ENCODE data around the gene SPARC. TPM values are rescaled to one million over a fixed set of nuclear protein-coding genes. Genes with fewer than 3 reads are reported as not detected.
"Not testable (repeated sequence)": the region's sequence is repeated elsewhere in the genome, so short reads cannot be mapped to it uniquely, and the experiment has no call there.

The SPARC gene
- 2,833 and 2,882 TPM in 2 replicates for total RNA-seq (2014; rRNA removed; shearing (Covaris generic))

- Histone ChIP-seq H3K27ac (peak within 1 kb of the TSS; percentile 91), H3K9me3 (replicated peaks) (no peaks in the 10 kb centered on the region), H3K27me3 (replicated peaks) (no peaks in the 10 kb centered on the region), H3K4me3 (peak within 1 kb of the TSS; percentile 58), H3K36me3 (peaks cover 43% of the 10 kb centered on the region), H3K4me1 (replicated peaks) (peaks cover 50% of the 10 kb centered on the region)
- peak; percentile 95 to 98 for DNase-seq (ENCODE audit: low read depth in 1 of 2, low spot score in 2 of 2)
These were observed at the start of gene SPARC for GRCh38 chr5:151686674-151687407. SPARC (minus strand) TSS chr5:151686915; CDS start chr5:151676188, 10,727 bp downstream.

GRCh38 chr5:151735646-151736045 is 48.9 kb upstream of the SPARC start:
- H3K27ac ChIP-seq: no peak overlapping the region
- H3K4me3 ChIP-seq: no peak overlapping the region
- no peaks in the 10 kb centered on the region for H3K27me3 ChIP-seq (replicated peaks)
- H3K4me1 ChIP-seq (replicated peaks): peaks cover 32% of the 10 kb centered on the region
- DNase-seq (ENCODE audit: low read depth in 1 of 2, low spot score in 2 of 2): no peak
- 0 out of 2 replicates have a peak, but pooled peaks cover 3% of the 10 kb centered on the region for H3K9me3 ChIP-seq (replicated peaks)
- H3K36me3 ChIP-seq: no peaks in the 10 kb centered on the region

- Histone ChIP-seq H3K36me3 (no peaks in the 10 kb centered on the region), H3K27me3 (replicated peaks) (no peaks in the 10 kb centered on the region), H3K9me3 (replicated peaks) (0 out of 2 replicates have a peak, but pooled peaks cover 4% of the 10 kb centered on the region), H3K4me1 (replicated peaks) (peaks cover 16% of the 10 kb centered on the region), H3K27ac (no peak overlapping the region), H3K4me3 (no peak overlapping the region)
- DNase-seq (ENCODE audit: low read depth in 1 of 2, low spot score in 2 of 2): no peak
These were observed 47.3 kb upstream of the SPARC start for GRCh38 chr5:151734064-151734408.

- H3K4me1 ChIP-seq (replicated peaks): peaks cover 11% of the 10 kb centered on the region
- no peaks in the 10 kb centered on the region for H3K27me3 ChIP-seq (replicated peaks)
- DNase-seq (ENCODE audit: low read depth in 1 of 2, low spot score in 2 of 2): no peak
- H3K9me3 ChIP-seq (replicated peaks): 0 out of 2 replicates have a peak, but pooled peaks cover 4% of the 10 kb centered on the region
- no peak overlapping the region for H3K4me3 ChIP-seq
- no peaks in the 10 kb centered on the region for H3K36me3 ChIP-seq
- H3K27ac ChIP-seq: no peak overlapping the region
These were observed 46.8 kb upstream of the SPARC start for GRCh38 chr5:151733358-151734063.

GRCh38 chr5:151730381-151730780 is 43.7 kb upstream of the SPARC start:
- Histone ChIP-seq H3K27me3 (replicated peaks) (no peaks in the 10 kb centered on the region), H3K36me3 (no peaks in the 10 kb centered on the region)
- no peak for DNase-seq (ENCODE audit: low read depth in 1 of 2, low spot score in 2 of 2)

GRCh38 chr5:151729597-151729996 is 42.9 kb upstream of the SPARC start:
- DNase-seq (ENCODE audit: low read depth in 1 of 2, low spot score in 2 of 2); H3K9me3 ChIP-seq (replicated peaks); H3K4me3 ChIP-seq; H3K4me1 ChIP-seq (replicated peaks); H3K36me3 ChIP-seq; H3K27ac ChIP-seq; H3K27me3 ChIP-seq (replicated peaks): not testable (repeated sequence)

More at GRCh38 chr5:151730381-151730780, 43.7 kb upstream of the SPARC start:
- Histone ChIP-seq H3K4me3 (no peak overlapping the region), H3K4me1 (replicated peaks) (no peaks in the 10 kb centered on the region), H3K27ac (no peak overlapping the region), H3K9me3 (replicated peaks) (peaks cover 4% of the 10 kb centered on the region; the same call in 1 of the 2 replicates)

- no peak overlapping the region for H3K4me3 ChIP-seq
These were observed 37.6 kb upstream of the SPARC start for GRCh38 chr5:151724360-151724759.

GRCh38 chr5:151722546-151722945 is 35.8 kb upstream of the SPARC start:
- Histone ChIP-seq H3K9me3 (replicated peaks) (no peaks in the 10 kb centered on the region), H3K36me3 (no peaks in the 10 kb centered on the region), H3K27ac (no peak overlapping the region), H3K4me1 (replicated peaks) (peaks cover 29% of the 10 kb centered on the region), H3K27me3 (replicated peaks) (no peaks in the 10 kb centered on the region), H3K4me3 (no peak overlapping the region)
- DNase-seq (ENCODE audit: low read depth in 1 of 2, low spot score in 2 of 2): no peak

More at GRCh38 chr5:151724360-151724759, 37.6 kb upstream of the SPARC start:
- Histone ChIP-seq H3K36me3 (no peaks in the 10 kb centered on the region), H3K4me1 (replicated peaks) (peaks cover 13% of the 10 kb centered on the region), H3K27me3 (replicated peaks) (no peaks in the 10 kb centered on the region), H3K27ac (no peak overlapping the region), H3K9me3 (replicated peaks) (no peaks in the 10 kb centered on the region; the same call in 1 of the 2 replicates)
- no peak for DNase-seq (ENCODE audit: low read depth in 1 of 2, low spot score in 2 of 2)

- Histone ChIP-seq H3K27me3 (replicated peaks) (no peaks in the 10 kb centered on the region), H3K4me1 (replicated peaks) (peaks cover 31% of the 10 kb centered on the region), H3K27ac (0 out of 2 replicates have a peak overlapping the region, but pooled peaks have one; percentile 1), H3K36me3 (no peaks in the 10 kb centered on the region), H3K9me3 (replicated peaks) (no peaks in the 10 kb centered on the region), H3K4me3 (no peak overlapping the region)
- DNase-seq (ENCODE audit: low read depth in 1 of 2, low spot score in 2 of 2): no peak
These were observed 35.2 kb upstream of the SPARC start for GRCh38 chr5:151721812-151722391.

- Histone ChIP-seq H3K36me3 (no peaks in the 10 kb centered on the region), H3K4me3 (no peak overlapping the region), H3K27ac (0 out of 2 replicates have a peak overlapping the region, but pooled peaks have one; percentile 1), H3K27me3 (replicated peaks) (no peaks in the 10 kb centered on the region), H3K4me1 (replicated peaks) (peaks cover 31% of the 10 kb centered on the region), H3K9me3 (replicated peaks) (no peaks in the 10 kb centered on the region)
- DNase-seq (ENCODE audit: low read depth in 1 of 2, low spot score in 2 of 2): no peak
These were observed 34.5 kb upstream of the SPARC start for GRCh38 chr5:151721087-151721646.

- Histone ChIP-seq H3K27ac (no peak overlapping the region), H3K4me3 (no peak overlapping the region), H3K36me3 (no peaks in the 10 kb centered on the region), H3K4me1 (replicated peaks) (peaks cover 31% of the 10 kb centered on the region), H3K27me3 (replicated peaks) (no peaks in the 10 kb centered on the region), H3K9me3 (replicated peaks) (no peaks in the 10 kb centered on the region)
- DNase-seq (ENCODE audit: low read depth in 1 of 2, low spot score in 2 of 2): no peak
These were observed 33.5 kb upstream of the SPARC start for GRCh38 chr5:151720215-151720614.

GRCh38 chr5:151719228-151720000 is 32.7 kb upstream of the SPARC start:
- Histone ChIP-seq H3K27me3 (replicated peaks) (no peaks in the 10 kb centered on the region), H3K9me3 (replicated peaks) (no peaks in the 10 kb centered on the region), H3K4me3 (no peak overlapping the region), H3K27ac (no peak overlapping the region), H3K36me3 (no peaks in the 10 kb centered on the region), H3K4me1 (replicated peaks) (peaks cover 31% of the 10 kb centered on the region)
- DNase-seq (ENCODE audit: low read depth in 1 of 2, low spot score in 2 of 2): peak in 1 of 2 experiments; percentile 63

- H3K9me3 ChIP-seq (replicated peaks): no peaks in the 10 kb centered on the region
- DNase-seq (ENCODE audit: low read depth in 1 of 2, low spot score in 2 of 2): no peak
- H3K27me3 ChIP-seq (replicated peaks): no peaks in the 10 kb centered on the region
- peaks cover 31% of the 10 kb centered on the region for H3K4me1 ChIP-seq (replicated peaks)
- H3K36me3 ChIP-seq: no peaks in the 10 kb centered on the region
- H3K4me3 ChIP-seq: no peak overlapping the region
- no peak overlapping the region for H3K27ac ChIP-seq
These were observed 31.9 kb upstream of the SPARC start for GRCh38 chr5:151718646-151719045.
